HG02763 (cell line): ENCODE data around the gene PDE4D.
A peak's percentile ranks its signal among the peaks of the same experiment; 100 is the strongest.
"Not testable (repeated sequence)": the region's sequence is repeated elsewhere in the genome, so short reads cannot be mapped to it uniquely, and the experiment has no call there.

Experiments used
- ATAC-seq: cut with Tn5 transposase; IDR thresholded peaks from one replicate; pipeline ENCODE4 v1.9.1; 2021; ENCODE audit warnings: mild to moderate bottlenecking, moderate library complexity; ENCODE audit not compliant: unreplicated experiment

Gene PDE4D

GRCh38 chr5:59770953-59771352 is 122.6 kb downstream of the PDE4D start:
- ATAC-seq: no peak

GRCh38 chr5:59769832-59770231 is 123.7 kb downstream of the PDE4D start:
- no peak for ATAC-seq

DNA sequence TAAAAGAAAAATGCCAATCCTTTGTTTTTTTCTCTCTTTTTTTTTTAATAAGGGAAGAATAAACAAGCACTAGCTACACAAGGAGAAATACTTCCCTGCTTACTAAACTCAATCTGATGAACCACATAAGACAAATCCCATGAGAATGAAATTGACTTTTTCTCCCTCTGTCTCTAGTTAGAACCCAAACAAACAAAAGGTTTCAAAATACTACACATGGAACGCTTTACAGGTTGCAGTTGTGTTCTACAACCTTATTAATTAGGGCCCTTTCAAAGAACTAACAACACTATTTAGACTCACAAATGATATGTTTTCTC is 124.5 kb downstream of the PDE4D start:
- ATAC-seq: no peak

DNA sequence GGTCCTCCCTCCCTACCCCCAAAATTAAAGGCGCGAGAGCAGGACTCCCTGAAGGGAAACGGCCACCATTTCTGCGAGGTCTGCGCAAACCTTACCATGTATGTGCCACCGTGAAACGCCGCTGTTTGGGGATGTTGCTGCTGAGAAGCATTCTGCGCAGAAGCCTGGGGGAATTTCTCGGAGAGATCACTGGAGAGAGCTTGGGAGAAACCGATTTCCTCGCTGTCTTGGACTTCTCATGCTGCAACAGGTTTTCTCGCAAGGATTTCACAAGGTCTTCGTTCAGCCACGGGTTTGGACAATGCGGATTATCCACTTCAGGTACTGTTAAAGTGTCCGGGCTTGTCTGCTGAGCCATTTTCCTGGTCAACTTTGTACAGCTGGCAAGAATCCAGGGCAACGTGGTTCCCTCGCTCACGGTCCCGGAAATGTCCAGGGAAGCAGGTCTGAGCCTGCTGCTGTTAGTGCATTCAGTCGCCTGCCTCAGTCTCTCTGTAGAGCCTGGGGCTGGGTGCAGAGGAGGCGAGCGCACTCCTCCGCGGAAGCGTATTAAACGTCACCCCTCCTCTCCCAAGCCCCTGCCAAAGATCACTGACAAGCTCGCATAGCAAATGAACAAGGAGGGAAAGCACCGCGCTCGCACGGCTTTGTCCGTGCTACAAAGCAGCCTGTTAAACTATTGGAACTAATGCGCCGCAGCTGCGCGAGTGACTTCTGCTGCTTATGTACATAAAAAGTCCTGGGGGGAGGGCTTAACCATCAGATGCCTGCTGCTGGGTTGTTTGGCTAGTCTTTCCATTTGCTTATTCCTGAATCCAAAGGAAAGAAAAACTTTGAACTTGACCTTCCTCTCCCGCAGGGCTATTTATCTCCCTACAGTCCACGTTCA is 125.1 kb downstream of the PDE4D start:
- ATAC-seq: peak; percentile 58

GRCh38 chr5:59767681-59768151 is 125.8 kb downstream of the PDE4D start:
- ATAC-seq: no peak

GRCh38 chr5:59767211-59767605 is 126.3 kb downstream of the PDE4D start:
- ATAC-seq: no peak

DNA sequence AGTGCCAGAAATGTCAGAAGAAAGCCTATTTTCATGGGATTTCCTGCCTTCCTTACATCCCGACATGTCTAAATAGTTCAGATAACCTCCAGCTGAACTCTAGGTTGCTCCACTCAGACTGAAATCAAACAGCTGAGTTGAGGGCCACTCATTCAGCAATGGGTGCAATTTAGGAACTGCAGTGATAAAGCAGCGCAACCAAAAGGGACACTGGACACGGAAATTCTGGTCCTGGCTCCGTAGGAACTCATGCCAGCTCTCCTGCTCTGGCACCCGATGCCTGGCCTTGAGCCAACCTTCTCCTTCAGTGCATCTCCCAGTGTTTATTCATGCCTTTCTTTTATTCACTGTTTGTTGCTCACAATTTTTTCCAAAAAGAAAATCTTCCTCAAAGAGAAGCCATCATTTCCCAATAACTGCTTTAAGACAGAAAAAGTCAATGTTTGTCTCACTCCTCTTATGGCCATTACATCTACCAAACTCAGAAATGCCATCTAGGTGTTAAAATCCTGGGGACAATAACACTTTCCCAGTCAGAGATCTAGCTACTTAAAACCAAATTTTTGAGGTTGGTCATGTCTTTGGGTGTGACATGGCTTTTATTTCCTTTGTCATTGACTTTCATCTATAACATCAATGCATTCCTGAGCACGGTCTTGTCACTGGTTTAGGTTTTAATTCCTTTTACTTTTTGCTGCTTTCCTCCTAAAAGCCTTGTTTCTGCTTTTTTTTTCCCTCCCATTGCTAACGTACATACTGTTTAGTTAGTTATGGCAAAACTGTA is 126.9 kb downstream of the PDE4D start:
- no peak for ATAC-seq

- no peak for ATAC-seq
Measured at GRCh38 chr5:59765446-59765845, 128.1 kb downstream of the PDE4D start.

DNA sequence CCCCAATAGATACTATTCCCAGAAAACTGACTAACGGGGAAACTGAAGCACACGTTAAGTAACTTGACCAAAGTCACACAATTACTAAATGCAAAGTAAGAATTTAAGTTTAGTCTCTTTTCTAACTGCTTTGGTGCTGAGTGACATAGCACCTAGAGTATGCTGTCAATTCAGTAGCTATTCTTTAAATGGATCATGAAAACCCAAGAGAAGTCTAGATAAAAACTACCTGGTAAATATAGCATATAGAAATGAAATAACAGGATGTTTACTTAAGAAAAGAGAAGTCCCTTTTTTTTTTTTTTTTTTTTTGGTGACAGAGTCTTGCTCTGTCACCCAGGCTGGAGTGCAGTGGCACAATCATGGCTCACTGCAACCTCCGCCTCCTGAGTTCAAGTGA is 129.2 kb downstream of the PDE4D start:
- ATAC-seq: no peak

- no peak for ATAC-seq
Measured at GRCh38 chr5:59763541-59763940, 130.0 kb downstream of the PDE4D start.

DNA sequence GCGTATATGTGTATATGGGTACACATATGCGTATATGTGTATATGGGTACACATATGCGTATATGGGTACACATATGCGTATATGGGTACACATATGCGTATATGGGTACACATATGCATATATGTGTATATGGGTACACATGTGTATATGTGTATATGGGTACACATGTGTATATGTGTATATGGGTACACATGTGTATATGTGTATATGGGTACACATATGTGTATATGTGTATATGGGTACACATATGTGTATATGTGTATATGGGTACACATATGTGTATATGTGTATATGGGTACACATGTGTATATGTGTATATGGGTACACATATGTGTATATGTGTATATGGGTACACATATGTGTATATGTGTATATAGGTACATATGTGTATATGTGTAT is 131.3 kb downstream of the PDE4D start:
- not testable (repeated sequence) for ATAC-seq

- peak; percentile 81 for ATAC-seq
Measured at GRCh38 chr5:59760785-59761348, 132.7 kb downstream of the PDE4D start.

- ATAC-seq: no peak
Measured at GRCh38 chr5:59759600-59760351, 133.8 kb downstream of the PDE4D start.

DNA sequence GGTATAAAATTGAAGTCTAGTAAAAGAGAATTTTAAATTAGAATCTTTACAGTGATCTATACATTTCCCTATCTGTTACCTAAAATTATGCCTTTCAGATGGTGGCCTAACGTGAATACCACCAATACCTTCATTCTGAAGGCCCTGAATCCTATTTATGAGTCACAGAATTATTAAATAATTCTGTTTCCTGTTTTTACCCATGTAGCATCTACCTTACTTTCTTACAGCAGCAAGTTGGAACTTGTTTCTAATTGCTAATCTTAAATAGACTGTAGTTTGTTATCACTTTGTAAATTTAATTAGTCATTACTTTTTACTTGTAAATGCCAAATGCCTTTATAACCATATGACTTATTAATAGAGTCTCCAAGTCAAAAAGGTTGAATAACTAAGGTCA is 135.0 kb downstream of the PDE4D start:
- no peak for ATAC-seq

- ATAC-seq: no peak
Measured at GRCh38 chr5:59757442-59757841, 136.1 kb downstream of the PDE4D start.

DNA sequence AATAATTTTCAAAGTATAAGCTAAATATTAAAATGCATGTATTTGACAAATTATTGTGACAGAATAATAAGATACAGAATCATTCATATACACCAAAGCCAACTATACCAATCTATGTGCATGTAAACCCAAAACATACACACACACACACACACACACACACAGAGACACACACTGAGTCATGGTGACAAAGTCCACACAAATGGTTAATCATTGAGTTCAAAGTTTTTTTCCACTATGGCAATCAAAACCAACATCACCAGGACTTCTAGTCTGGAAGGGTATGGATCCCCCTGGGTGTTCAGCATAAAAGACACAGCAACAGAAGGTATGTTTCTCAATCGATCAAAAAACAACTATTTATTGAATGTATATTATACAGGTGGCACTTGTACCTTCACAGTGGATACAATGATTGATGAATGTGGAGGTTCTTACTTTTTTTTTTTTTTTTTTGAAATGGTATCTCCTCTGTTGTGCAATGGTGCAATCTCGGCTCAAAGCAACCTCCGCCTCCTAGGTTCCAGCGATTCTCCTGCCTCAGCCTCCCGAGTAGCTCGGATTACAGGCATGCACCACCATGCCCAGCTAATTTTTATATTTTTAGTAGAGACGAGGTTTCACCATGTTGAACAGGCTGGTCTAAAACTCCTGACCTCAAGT is 137.0 kb downstream of the PDE4D start:
- no peak for ATAC-seq

GRCh38 chr5:59755476-59755875 is 138.1 kb downstream of the PDE4D start:
- ATAC-seq: no peak

- ATAC-seq: no peak
Measured at GRCh38 chr5:59753599-59753998, 139.9 kb downstream of the PDE4D start.

DNA sequence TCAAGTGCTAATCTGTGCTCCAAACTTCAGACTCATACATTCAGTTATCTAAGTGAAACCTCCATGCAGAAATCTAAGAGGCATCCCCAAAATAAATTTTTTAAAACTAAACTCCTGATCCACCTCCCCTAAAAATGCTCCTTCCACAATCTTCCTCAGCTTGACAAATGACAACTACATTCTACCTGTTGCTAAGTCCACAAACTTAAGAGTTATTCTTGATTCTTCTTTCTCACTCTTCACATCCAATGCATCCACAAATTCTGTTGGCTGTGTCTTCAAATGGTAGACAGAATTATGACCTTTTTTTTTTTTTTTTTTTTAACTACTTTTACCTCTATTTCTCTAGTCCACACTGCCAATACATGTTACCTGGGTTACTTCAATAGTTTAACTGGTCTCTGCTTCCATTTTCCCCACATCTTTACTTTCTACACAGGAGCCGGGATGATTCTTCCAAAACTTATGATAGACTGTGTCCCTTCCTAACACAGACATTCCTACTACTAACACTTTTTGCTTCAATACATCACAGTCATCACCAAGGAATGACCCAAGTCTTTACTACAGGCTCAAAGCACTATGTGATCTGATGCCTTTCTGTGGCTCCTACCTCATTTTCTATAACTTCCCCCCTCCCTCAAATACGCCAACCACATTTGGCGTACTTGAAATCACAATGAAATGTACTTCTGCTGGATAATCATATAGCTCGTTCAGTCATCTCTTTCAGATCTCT is 143.6 kb downstream of the PDE4D start:
- no peak for ATAC-seq
